H9 (cell line): ENCODE results near the gene FAU. TPM values are rescaled to one million over a fixed set of nuclear protein-coding genes. Genes with fewer than 3 reads are reported as not detected.

Experiments used
- DNase-seq: peaks from one replicate; pipeline ENCODE4 v3.0.0-alpha.2; 2017
- H2AFZ ChIP-seq: one replicate; pipeline ENCODE4 v1.6.1; 2013; ENCODE audit warnings: mild to moderate bottlenecking, low read length, control low read depth, moderate library complexity
- H2AK5ac ChIP-seq: 2 replicates; pipeline ENCODE4 v1.6.1; 2013; ENCODE audit warnings: low read length, control low read depth, mixed read lengths; ENCODE audit not compliant: insufficient read length
- H2BK120ac ChIP-seq: one replicate; pipeline ENCODE4 v1.6.1; 2013; ENCODE audit warnings: low read depth, mild to moderate bottlenecking, low read length, control low read depth, inconsistent platforms; ENCODE audit not compliant: poor library complexity, severe bottlenecking
- H2BK12ac ChIP-seq: 2 replicates; pipeline ENCODE4 v1.6.1; 2013; ENCODE audit warnings: low read length, control low read depth, mixed read lengths, low read depth; ENCODE audit not compliant: insufficient read length
- H2BK15ac ChIP-seq: 2 replicates; pipeline ENCODE4 v1.6.1; 2013; ENCODE audit warnings: low read depth, low read length, control low read depth
- H2BK20ac ChIP-seq: one replicate; pipeline ENCODE4 v1.6.1; 2013; ENCODE audit warnings: low read depth, mild to moderate bottlenecking, low read length, control low read depth, inconsistent platforms; ENCODE audit not compliant: poor library complexity, severe bottlenecking
- H2BK5ac ChIP-seq: 2 replicates; pipeline ENCODE4 v1.6.1; 2013; ENCODE audit warnings: low read length, control low read depth, mixed read lengths; ENCODE audit not compliant: insufficient read length
- H3K14ac ChIP-seq: 2 replicates; pipeline ENCODE4 v1.6.1; 2013; ENCODE audit warnings: low read length, control low read depth; ENCODE audit not compliant: insufficient read depth
- H3K18ac ChIP-seq: 2 replicates; pipeline ENCODE4 v1.6.1; 2013; ENCODE audit warnings: low read depth, mild to moderate bottlenecking, mixed read lengths, low read length, control low read depth; ENCODE audit not compliant: insufficient read length
- H3K23ac ChIP-seq: 2 replicates; pipeline ENCODE4 v1.6.1; 2013; ENCODE audit warnings: low read length, control low read depth, mixed read lengths, low read depth; ENCODE audit not compliant: insufficient read length
- H3K23me2 ChIP-seq: 2 replicates; pipeline ENCODE4 v1.6.1; 2013; ENCODE audit warnings: low read depth, mild to moderate bottlenecking, mixed read lengths, low read length, control low read depth; ENCODE audit not compliant: insufficient read length, poor library complexity, severe bottlenecking
- H3K27ac ChIP-seq: 2 replicates; pipeline ENCODE4 v1.5.1; 2013; ENCODE audit warnings: low read length, control low read depth, mixed read lengths, low read depth; ENCODE audit not compliant: insufficient read length
- H3K27me3 ChIP-seq: 2 replicates; pipeline ENCODE4 v1.6.1; 2013; ENCODE audit warnings: low read length, control low read depth, inconsistent platforms; ENCODE audit not compliant: insufficient read depth
- H3K4ac ChIP-seq: 2 replicates; pipeline ENCODE4 v1.6.1; 2013; ENCODE audit warnings: low read depth, mild to moderate bottlenecking, control low read depth, inconsistent platforms, low read length, moderate library complexity
- H3K4me1 ChIP-seq: 2 replicates; pipeline ENCODE4 v1.6.1; 2013; ENCODE audit warnings: low read length, control low read depth, inconsistent platforms; ENCODE audit not compliant: insufficient read depth
- H3K4me2 ChIP-seq: 2 replicates; pipeline ENCODE4 v1.6.1; 2013; ENCODE audit warnings: low read length, control low read depth, mixed read lengths; ENCODE audit not compliant: insufficient read length, insufficient read depth
- H3K56ac ChIP-seq: 2 replicates; pipeline ENCODE4 v1.6.1; 2013; ENCODE audit warnings: low read depth, mild to moderate bottlenecking, mixed read lengths, low read length, control low read depth; ENCODE audit not compliant: insufficient read length
- H3K79me1 ChIP-seq: 2 replicates; pipeline ENCODE4 v1.6.1; 2013; ENCODE audit warnings: low read depth, mild to moderate bottlenecking, moderate library complexity, low read length, control low read depth, inconsistent platforms; ENCODE audit not compliant: insufficient read depth, poor library complexity, severe bottlenecking
- H3K79me2 ChIP-seq: 2 replicates; pipeline ENCODE4 v1.6.1; 2013; ENCODE audit warnings: low read length, control low read depth, inconsistent platforms; ENCODE audit not compliant: insufficient read depth
- H3K9ac ChIP-seq: 2 replicates; pipeline ENCODE4 v1.6.1; 2013; ENCODE audit warnings: low read length, control low read depth, mixed read lengths; ENCODE audit not compliant: insufficient read length; ENCODE audit errors: extremely low read depth
- H3K9me3 ChIP-seq: one replicate; pipeline ENCODE4 v1.6.1; 2013; ENCODE audit warnings: low read depth, low read length, inconsistent platforms; ENCODE audit not compliant: control insufficient read depth
- H3T11ph ChIP-seq: one replicate; pipeline ENCODE4 v1.6.1; 2013; ENCODE audit warnings: mild to moderate bottlenecking, low read length, control low read depth, inconsistent platforms
- H4K20me1 ChIP-seq: one replicate; pipeline ENCODE4 v1.6.1; 2013; ENCODE audit not compliant: control insufficient read depth, insufficient read length, insufficient read depth
- H4K5ac ChIP-seq: 2 replicates; pipeline ENCODE4 v1.6.1; 2013; ENCODE audit warnings: low read depth, mild to moderate bottlenecking, mixed read lengths, low read length, control low read depth; ENCODE audit not compliant: insufficient read length
- H4K8ac ChIP-seq: replicated peaks from 2 replicates; pipeline ENCODE4 v1.6.1; 2013; ENCODE audit warnings: low read length, control low read depth, mixed read lengths, low read depth; ENCODE audit not compliant: insufficient read length
- H4K91ac ChIP-seq: 2 replicates; pipeline ENCODE4 v1.6.1; 2013; ENCODE audit warnings: low read depth, mild to moderate bottlenecking, moderate library complexity, mixed read lengths, low read length, control low read depth; ENCODE audit not compliant: insufficient read length
- H3K27ac Mint-ChIP-seq, 3 experiments: 2 replicates in 2 of 3; 3 replicates in 1 of 3; pipeline ENCODE4 v1.8.0; 2020 to 2021; ENCODE audit warnings: mixed read lengths in 3 of 3, mild to moderate bottlenecking in 1 of 3, moderate library complexity in 1 of 3
- H3K27me3 Mint-ChIP-seq: 2 replicates; pipeline ENCODE4 v1.8.0; 2021; ENCODE audit warnings: low read depth, mild to moderate bottlenecking, moderate library complexity, mixed read lengths
- H3K36me3 Mint-ChIP-seq, 3 experiments: 2 replicates in 2 of 3; 3 replicates in 1 of 3; pipeline ENCODE4 v1.8.0; 2020 to 2021; ENCODE audit warnings: low read depth in 3 of 3, mixed read lengths in 3 of 3; ENCODE audit not compliant: insufficient read depth in 1 of 3
- H3K4me1 Mint-ChIP-seq, 2 experiments: 2 replicates each; pipeline ENCODE4 v1.8.0; 2020; ENCODE audit warnings: mixed read lengths in 2 of 2
- H3K4me3 Mint-ChIP-seq, 2 experiments: 2 replicates in 1 of 2; 3 replicates in 1 of 2; pipeline ENCODE4 v1.8.0; 2020 to 2021; ENCODE audit warnings: mild to moderate bottlenecking in 2 of 2, mixed read lengths in 2 of 2, moderate library complexity in 1 of 2
- H3K9me3 Mint-ChIP-seq, 2 experiments: 2 replicates in 1 of 2; 3 replicates in 1 of 2; pipeline ENCODE4 v1.8.0; 2020; ENCODE audit warnings: mild to moderate bottlenecking in 2 of 2, mixed read lengths in 2 of 2, moderate library complexity in 1 of 2
- CTCF ChIP-seq: fragments of 200-600 bp; sonication (generic); conservative IDR thresholded peaks from 3 replicates; pipeline ENCODE4 v1.8.0; 2021; ENCODE audit warnings: antibody characterized with exemption, mild to moderate bottlenecking
- WGBS: extraction: QIAGEN DNeasy Blood & Tissue Kit; methylation state at CpG from one replicate; pipeline ENCODE4 v1.1.7; 2013; ENCODE audit warnings: missing lambda C conversion rate, low lambda C conversion rate, mixed read lengths; ENCODE audit not compliant: insufficient read length; ENCODE audit errors: extremely low coverage; 5-methylcytosine and 5-hydroxymethylcytosine counted together
- total RNA-seq: library from RNA; stranded (reverse); gene quantifications from 2 replicates; pipeline ENCODE4 v1.2.1, GENCODE V29; 2021

Gene FAU
- total RNA-seq, 1 experiment from 2014 or later: 898 TPM

DNA sequence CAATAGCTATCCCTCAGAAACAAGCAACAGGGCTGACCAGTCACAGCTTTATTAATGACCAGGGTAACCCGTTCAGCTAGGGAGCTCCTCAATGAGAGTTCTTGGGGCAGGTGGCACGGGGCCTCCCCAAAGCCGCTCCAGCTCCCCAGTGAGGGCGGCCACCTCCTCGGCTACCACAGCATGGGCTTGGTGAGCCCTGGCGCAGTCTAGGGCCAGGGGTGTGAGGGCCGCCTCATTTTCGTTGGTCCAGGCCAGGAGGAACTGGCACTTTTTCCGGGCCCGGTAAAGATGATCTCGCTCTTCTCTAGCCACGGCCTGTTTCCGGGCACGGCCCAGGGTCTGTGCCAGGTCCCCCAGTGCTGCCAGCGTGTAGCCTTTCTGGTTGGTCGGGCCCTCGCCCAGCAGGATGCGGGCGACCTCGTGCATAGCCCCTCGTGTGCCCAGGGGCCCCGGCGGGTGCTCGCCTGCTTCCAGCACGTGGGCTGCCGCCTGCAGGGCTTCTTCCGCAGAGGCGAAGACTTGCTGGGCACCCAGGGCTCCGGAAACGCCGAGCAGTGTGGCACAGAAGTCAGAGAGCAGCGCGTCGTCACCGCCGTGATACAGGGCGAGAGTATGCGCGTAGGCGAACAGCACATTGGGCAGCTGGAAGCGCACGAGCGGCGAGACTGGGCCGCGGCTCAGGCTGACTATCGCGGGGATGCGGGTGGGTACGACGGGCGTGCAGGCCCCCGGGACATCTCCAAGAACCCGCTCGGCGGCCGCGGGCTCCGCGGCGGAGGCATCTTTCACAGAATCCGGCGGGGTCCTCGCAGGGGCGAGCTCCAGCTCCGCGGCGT is 5.3 kb downstream of the FAU start:
- peak overlapping the region; percentile 92 to 98 (median 96); a peak in 5 of 7 replicates for H3K27ac Mint-ChIP-seq
- no peak overlapping the region for H2AK5ac ChIP-seq
- no peaks in the 10 kb centered on the region for H3K9me3 Mint-ChIP-seq
- H2BK5ac ChIP-seq: no peak overlapping the region
- H2BK20ac ChIP-seq: no peak overlapping the region
- WGBS: no CpG with 5 or more reads among the region's 68 CpGs
- H3K4me2 ChIP-seq: peak overlapping the region; percentile 74
- peaks cover 14 to 22% of the 10 kb centered on the region in 2 experiments for H3K4me1 Mint-ChIP-seq
- H3K4ac ChIP-seq: no peak overlapping the region; the same call in 1 of the 2 replicates
- no peaks in the 10 kb centered on the region for H4K20me1 ChIP-seq
- H3K56ac ChIP-seq: no peak overlapping the region
- no peak overlapping the region for H4K5ac ChIP-seq
- H3K9ac ChIP-seq: peak overlapping the region; percentile 82
- no peak overlapping the region for H3K27ac ChIP-seq
- H2BK12ac ChIP-seq: no peak overlapping the region
- H3K27me3 Mint-ChIP-seq: peaks cover 1% of the 10 kb centered on the region; the same call in 1 of the 2 replicates
- H3K4me3 Mint-ChIP-seq: peak overlapping the region; percentile 84 to 89
- H3K36me3 Mint-ChIP-seq: peaks cover 25 to 61% (median 59%) of the 10 kb centered on the region in 3 experiments
- no peaks in the 10 kb centered on the region for H3K9me3 ChIP-seq
- no peak overlapping the region for H3K23ac ChIP-seq
- H3K79me1 ChIP-seq: no peaks in the 10 kb centered on the region
- H3K23me2 ChIP-seq: peaks cover 20% of the 10 kb centered on the region
- no peak for TF ChIP-seq CTCF
- peak; percentile 56 for DNase-seq
- no peak overlapping the region for H4K8ac ChIP-seq
- no peak overlapping the region for H2BK15ac ChIP-seq
- no peak overlapping the region for H2AFZ ChIP-seq
- H3K79me2 ChIP-seq: peaks cover 6% of the 10 kb centered on the region; the same call in 1 of the 2 replicates
- peak overlapping the region; percentile 91 for H3K14ac ChIP-seq
- no peak overlapping the region for H2BK120ac ChIP-seq
- peak overlapping the region; percentile 88 for H3K18ac ChIP-seq
- H3K27me3 ChIP-seq: no peaks in the 10 kb centered on the region
- no peak overlapping the region for H3T11ph ChIP-seq
- H3K4me1 ChIP-seq: no peaks in the 10 kb centered on the region
- no peak overlapping the region for H4K91ac ChIP-seq
